ENCODE data around the gene COX4I2. TPM values are rescaled to one million over a fixed set of nuclear protein-coding genes. Genes with fewer than 3 reads are reported as not detected.

Gene COX4I2
- polyA plus RNA-seq, 3 donors: not detected

DNA sequence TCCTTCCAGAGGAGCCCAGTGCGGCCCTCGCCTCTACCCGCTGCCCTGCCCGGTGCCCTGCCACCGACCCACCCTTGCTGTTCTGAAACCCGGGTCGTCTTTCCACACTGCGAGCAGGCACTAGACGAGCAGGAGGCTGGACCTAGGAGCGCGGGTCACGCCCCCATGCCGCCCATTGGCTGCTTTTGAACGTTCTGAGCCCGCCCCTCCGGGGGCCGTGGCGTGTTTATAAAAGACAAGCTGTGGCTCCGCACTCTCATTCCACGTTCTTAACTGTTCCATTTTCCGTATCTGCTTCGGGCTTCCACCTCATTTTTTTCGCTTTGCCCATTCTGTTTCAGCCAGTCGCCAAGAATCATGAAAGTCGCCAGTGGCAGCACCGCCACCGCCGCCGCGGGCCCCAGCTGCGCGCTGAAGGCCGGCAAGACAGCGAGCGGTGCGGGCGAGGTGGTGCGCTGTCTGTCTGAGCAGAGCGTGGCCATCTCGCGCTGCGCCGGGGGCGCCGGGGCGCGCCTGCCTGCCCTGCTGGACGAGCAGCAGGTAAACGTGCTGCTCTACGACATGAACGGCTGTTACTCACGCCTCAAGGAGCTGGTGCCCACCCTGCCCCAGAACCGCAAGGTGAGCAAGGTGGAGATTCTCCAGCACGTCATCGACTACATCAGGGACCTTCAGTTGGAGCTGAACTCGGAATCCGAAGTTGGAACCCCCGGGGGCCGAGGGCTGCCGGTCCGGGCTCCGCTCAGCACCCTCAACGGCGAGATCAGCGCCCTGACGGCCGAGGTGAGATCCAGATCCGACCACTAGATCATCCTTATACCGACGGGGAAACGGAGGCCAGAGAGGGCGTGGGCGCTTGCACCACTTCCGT lies 32.4 kb upstream of the COX4I2 start, which contains the start of gene ID1:
ID1 (plus strand) TSS at position 259 of the 871 bp plus-strand sequence; CDS start at position 358, 99 bp downstream.
- WGBS (ENCODE audit: insufficient coverage): under 1% methylated on average over 74 of the region's 74 CpGs
- H2AFZ ChIP-seq (ENCODE audit: insufficient read depth, low read depth, low read length, poor library complexity, severe bottlenecking): peak within 1 kb of the TSS; percentile 80

More for the DNA sequence above, 32.4 kb upstream of the COX4I2 start, which contains the start of gene ID1:
- peaks cover 0 to 12% (median 2%) of the 10 kb centered on the region in 7 donors for H3K9me3 Mint-ChIP-seq
- Histone ChIP-seq H3K27ac (ENCODE audit: low read depth in 1 of 2, low read length in 2 of 2) (peak within 1 kb of the TSS in 1 of 2 donors; percentile 45), H3K4me2 (replicated peaks; ENCODE audit: extremely low read depth, low read length, poor library complexity, severe bottlenecking) (peak within 1 kb of the TSS; percentile 97), H3K4me1 (ENCODE audit: control insufficient read depth in 1 of 2, insufficient read depth in 2 of 2, low read length in 2 of 2) (peaks cover 49 to 66% of the 10 kb centered on the region in 2 donors), H3K9me3 (replicated peaks in 1 of 2; ENCODE audit: control insufficient read depth in 1 of 2, insufficient read depth in 1 of 2, low read length in 2 of 2) (no peaks in the 10 kb centered on the region), H4K20me1 (ENCODE audit: insufficient read depth, low read length) (no peaks in the 10 kb centered on the region), H3K79me2 (ENCODE audit: insufficient read depth, low read length) (no peaks in the 10 kb centered on the region), H3K27me3 (ENCODE audit: control insufficient read depth in 2 of 2, insufficient read depth in 2 of 2, low read length in 2 of 2) (peaks cover 8 to 34% of the 10 kb centered on the region in 2 donors), H3K9ac (ENCODE audit: insufficient read depth, low read length, poor library complexity, severe bottlenecking) (peak within 1 kb of the TSS; percentile 63), H3K36me3 (replicated peaks in 1 of 2; ENCODE audit: control insufficient read depth in 1 of 2, insufficient read depth in 2 of 2, low read length in 2 of 2) (no peaks in the 10 kb centered on the region), H3K4me3 (replicated peaks in 1 of 3; ENCODE audit: low read depth in 2 of 3, low read length in 3 of 3) (peak within 1 kb of the TSS; percentile 57 to 83 (median 60))
- peaks cover 26 to 50% (median 32%) of the 10 kb centered on the region in 3 donors for H3K27me3 Mint-ChIP-seq (ENCODE audit: low read depth in 3 of 3)
- intact Hi-C loops (cut with micrococcal nuclease): loop anchor here (2.0 to 10.0 kb wide), 2 partner anchors 32 to 510 kb away; no protein-coding TSS in a partner anchor
- H3K4me3 Mint-ChIP-seq: peak within 1 kb of the TSS; percentile 95 to 97
- peaks cover 48% of the 10 kb centered on the region for H3K4me1 Mint-ChIP-seq
- peak within 1 kb of the TSS; percentile 83 to 95 (median 90) for H3K27ac Mint-ChIP-seq
- TF ChIP-seq, protein P1, sequence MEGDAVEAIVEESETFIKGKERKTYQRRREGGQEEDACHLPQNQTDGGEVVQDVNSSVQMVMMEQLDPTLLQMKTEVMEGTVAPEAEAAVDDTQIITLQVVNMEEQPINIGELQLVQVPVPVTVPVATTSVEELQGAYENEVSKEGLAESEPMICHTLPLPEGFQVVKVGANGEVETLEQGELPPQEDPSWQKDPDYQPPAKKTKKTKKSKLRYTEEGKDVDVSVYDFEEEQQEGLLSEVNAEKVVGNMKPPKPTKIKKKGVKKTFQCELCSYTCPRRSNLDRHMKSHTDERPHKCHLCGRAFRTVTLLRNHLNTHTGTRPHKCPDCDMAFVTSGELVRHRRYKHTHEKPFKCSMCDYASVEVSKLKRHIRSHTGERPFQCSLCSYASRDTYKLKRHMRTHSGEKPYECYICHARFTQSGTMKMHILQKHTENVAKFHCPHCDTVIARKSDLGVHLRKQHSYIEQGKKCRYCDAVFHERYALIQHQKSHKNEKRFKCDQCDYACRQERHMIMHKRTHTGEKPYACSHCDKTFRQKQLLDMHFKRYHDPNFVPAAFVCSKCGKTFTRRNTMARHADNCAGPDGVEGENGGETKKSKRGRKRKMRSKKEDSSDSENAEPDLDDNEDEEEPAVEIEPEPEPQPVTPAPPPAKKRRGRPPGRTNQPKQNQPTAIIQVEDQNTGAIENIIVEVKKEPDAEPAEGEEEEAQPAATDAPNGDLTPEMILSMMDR (IDR thresholded peaks at IDR 0.05): no peak
- DNase-seq: peak; percentile 87 to 94 (median 91)
- H3K36me3 Mint-ChIP-seq: peaks cover 4 to 5% of the 10 kb centered on the region in 2 donors
